COR-L47 (cell line): ENCODE data around the gene OOSP4B.
"Not testable (repeated sequence)": the region's sequence is repeated elsewhere in the genome, so short reads cannot be mapped to it uniquely, and the experiment has no call there.

Experiments used
- DNase-seq: peaks from one replicate; lab custom pipeline; 2025; lab: John Stamatoyannopoulos, UW

Gene OOSP4B

DNA sequence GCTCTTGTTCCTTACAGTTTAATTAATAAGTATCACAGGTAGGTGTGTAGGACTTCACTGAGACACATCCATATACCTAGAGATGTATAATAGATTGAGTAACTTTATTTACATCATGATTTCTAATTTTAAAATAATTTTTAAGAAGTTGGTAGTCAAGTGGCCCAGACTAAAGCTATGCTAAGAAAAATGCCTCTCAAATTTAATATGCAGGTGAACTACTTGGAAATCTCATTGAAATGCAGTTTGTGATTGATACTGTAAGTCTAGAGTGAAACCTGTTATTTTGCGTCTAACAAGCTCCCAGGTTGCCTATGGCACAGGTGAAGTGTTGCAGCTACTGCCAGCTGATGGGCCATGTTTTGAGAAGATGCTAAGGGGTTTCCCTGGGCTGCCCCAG is at the start of gene OOSP4B:
TSS of gene OOSP4B (plus strand) at position 301 of the 400 bp plus-strand sequence.
- no peak for DNase-seq

DNA sequence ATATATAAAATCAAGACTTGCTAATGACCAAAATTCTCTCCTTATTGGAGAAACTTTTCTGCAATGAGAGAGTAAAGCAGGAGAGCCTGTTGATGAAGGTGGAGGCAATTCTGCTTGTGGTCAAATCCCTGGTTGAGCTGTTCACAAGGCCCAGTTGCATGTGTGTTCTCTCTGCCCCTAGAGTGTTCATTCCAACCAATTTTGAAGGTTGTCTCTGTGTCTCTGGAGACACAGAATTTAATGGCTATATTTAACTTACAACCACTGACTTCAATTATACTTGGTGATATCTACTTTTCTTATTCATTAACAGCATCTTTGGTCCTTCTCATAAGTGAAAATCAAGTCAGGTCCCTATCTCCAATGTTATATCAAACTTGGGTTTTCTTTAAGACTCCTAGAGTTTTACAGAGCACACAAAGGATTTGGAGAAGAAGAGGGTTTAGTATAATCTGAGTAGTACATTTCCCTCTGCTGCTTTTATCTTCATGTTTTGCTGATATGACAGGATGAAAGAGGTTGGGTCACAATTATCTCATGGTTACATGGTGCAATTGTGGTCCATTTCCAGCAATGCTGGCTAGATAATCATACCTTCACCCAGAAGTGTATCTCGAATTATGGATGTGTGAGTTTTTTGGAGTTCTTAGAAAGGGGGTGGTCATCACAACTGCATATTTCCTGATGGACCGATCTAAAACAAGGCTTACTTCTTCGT is 49.1 kb upstream of the OOSP4B start:
- DNase-seq, result no peak

DNA sequence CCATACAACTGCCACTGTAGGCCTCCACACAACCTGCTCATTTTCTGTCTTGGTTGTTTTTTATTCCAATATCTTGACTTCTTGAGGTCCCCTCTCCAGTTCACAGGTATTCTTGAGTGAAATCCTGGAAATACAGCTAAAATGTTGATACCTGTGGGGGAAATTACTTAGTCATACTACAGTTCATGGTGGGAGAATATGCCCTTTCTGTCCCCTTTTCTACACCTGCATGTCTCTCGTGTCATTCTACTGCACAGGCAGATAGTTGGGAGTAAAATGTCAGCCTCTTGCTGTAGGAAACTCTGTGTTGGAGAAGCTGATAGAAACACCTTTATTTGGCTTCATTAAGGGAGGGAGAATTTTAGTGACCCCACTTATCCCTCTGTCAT is 48.6 kb upstream of the OOSP4B start:
- DNase-seq, result no peak

DNA sequence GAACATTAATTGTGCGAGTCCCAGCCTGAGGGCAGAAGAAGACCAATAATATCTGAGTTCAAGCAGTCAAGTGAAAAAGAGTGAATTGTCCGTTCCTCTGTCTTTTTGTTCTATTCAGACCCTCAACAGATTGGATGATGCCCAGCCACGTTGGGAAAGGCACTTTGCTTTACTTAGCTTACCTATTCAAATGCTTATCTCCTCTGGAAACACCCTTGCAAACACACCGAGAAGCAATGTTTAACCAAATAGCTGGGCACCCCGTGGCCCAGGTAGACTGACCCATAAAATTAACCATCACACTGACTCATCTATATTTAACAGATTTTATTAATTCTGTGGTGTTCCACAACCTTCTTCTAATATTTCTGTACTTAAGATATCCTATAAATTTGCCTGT is 43.9 kb upstream of the OOSP4B start:
- no peak for DNase-seq

DNA sequence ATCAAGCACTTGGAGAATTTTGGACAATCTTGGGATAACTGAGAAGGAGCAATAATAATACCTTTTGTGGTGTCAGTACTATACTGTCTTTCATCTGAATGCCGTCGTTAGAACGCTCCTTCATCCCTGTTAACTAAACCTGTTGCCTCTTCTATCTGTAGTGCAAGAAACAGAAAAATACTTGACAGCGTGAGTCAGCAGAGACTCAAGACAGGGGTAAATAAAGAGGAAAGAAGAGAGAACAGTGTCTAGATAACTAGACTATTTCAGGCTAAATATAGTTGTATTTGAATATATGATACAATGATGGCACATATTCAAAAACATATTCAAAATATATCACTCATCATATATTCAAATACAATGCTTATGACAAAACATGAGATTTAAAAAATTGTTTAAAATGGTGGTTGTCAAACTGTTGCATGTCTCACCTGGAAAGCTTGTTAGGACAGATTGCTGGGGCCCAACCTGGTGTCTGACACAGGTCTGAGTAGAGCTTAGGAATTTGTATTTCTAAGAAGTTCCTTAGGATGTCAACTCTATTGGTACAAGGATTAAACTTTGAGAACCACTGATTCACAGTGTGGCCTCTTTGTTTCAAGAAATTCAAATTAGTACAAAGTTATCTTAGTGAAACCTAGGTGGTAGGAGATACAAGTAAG is 35.7 kb upstream of the OOSP4B start:
- no peak for DNase-seq

DNA sequence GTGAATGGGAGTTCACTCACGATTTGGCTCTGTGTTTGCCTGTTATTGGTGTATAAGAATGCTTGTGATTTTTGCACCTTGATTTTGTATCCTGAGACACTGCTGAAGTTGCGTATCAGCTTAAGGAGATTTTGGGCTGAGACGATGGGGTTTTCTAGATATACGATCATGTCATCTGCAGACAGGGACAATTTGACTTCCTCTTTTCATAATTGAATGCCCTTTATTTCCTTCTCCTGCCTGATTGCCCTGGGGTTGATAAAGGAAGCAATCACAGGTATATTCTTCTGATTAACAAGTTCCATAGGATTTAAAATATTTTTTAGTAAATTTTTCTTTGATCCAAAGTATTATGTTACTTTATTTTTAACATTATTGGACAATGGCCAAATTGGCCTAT is 34.9 kb upstream of the OOSP4B start:
- not testable (repeated sequence) for DNase-seq

DNA sequence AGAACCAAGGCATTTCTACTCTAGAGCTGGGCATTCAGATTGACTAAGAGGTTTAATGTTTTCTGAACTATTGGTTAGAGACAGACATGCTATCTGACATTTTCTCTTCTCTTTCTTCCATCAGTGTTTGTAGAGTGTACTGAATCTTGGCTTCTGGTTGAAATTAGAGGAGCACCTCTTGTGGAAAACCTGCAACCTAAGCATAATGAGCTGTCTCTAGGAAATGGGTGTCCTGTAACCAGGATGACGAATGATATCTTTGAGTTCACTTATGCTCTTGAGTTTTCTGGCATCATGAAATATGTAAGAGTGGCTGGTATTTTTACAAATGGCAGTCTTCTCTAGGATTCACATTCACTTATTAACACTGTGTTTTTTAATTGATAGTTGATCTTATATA is 33.8 kb upstream of the OOSP4B start:
- DNase-seq, result no peak

DNA sequence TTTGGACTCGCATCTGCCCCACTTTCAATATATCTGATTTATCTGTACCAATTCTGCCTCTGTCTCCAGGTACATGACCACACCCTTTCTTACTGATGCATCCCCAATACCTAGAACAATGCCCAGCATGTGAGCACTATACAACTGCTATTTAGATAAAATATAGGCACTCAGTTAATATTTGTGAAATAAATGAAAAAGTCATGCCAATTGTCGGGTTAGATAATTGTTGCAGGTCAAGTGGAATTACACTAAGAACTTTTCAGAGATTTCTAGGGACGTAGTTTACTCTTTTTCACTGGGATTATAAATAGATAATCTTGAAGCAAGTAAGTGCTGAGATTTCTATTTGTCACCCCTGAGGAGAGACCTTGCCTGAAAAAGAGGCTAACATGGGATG is 32.6 kb upstream of the OOSP4B start:
- no peak for DNase-seq

DNA sequence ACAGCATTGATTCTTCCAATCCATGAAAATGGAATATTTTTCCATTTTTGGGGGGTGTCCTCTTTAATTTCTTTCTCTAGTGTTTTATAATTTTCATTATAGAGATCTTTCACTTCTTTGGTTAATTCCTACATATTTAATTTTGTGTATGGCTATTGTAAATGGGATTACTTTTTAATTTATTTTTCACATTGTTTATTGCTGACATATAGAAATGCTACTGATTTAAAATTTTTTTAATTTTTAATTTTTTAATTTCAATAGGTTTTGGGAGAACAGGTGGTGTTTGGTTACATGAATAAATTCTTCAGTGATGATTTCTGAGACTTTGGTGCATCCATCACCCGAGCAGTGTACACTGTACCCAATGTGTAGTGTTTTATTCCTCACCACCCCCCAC is 26.6 kb upstream of the OOSP4B start:
- no peak for DNase-seq

DNA sequence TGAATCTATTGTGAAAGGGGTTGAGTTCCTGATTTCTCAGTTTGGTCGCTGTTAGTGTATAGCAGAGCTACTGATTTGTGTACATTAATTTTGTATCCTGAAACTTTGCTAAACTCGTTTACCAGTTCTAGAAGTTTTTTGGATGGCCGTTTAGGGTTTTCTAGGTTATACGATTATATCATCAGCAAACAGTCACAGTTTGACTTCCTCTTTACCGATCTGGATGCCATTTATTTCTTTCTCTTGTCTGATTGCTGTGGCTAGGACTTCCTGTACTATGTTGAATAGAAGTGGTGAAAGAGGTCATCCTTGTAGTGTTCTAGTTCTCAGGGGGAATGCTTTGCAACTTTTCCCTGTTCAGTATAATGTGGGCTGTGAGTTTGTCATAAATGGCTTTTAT is 24.6 kb upstream of the OOSP4B start:
- DNase-seq, result no peak

DNA sequence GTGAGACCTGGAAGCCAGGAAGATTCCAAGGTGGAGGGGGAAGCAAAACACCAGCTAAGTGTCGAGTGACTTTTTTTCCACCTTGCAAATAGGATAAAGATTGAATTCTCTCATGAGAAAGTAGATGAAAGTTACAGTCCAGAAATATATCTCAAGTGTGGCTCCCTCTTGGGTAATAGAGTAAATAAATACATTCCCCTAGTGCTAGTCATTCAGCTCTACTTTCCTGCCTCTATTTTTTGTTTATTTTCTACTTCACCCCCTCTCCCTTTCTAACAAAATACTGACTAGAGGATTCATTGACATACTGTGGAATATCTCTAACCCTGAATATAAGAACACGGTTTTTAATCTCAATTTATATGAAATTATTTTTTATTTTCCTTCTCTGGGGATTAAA is 19.2 kb upstream of the OOSP4B start:
- no peak for DNase-seq

DNA sequence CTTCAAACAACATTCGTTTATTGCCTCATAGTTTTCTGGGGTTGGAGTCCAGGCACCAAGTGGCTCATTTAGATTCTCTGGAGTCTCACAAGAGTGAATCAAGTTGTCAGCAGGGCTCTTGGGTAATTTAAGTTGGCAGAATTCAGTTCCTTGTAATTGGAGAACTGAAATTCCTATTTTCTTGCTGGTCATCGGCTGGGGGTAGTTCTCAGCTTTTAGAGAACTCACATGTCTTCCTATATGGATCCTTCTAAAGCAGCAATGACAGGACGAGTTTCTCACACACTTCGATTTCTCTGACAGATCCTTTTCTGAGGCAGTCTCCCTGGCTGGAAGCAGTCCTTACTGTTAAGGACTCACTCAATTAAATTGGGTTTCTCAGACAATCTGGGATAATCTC is 17.3 kb upstream of the OOSP4B start:
- DNase-seq, result no peak

DNA sequence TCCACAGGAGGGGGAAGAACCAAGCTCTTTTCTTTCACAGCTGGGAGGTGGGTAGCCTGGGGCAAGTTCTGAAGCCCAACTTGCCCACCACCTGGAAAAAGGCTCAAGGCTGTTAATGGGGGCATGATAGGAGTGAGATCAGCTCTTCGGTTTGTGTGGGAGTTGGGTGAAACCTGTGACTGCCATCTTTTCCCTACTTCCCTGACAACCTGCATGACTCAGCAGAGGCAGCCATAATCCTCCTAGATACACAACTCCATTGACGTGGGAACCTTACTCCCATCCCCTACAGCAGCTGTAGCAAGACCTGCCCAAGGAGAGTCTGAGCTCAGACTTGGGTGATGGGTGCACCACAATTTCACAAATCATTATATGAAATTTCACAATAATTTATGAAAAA is 13.3 kb upstream of the OOSP4B start:
- no peak for DNase-seq

DNA sequence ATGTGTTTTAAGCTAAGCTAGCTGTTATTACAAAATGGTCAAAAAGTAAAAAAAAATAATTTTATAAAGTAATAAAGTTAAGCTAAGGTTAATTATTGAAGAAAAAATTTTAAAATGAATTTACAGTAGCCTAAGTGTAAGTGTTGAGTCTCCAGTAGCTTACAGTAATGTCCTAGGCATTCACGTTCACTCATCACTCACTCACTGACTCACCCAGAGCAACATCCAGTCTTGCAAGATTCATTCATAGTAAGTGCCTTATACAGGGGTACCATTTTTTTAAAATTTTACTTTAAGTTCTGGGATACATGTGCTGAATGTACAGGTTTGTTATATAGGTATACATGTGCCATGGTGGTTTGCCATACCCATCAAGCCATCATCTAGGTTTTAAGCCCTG is 11.6 kb upstream of the OOSP4B start:
- no peak for DNase-seq

DNA sequence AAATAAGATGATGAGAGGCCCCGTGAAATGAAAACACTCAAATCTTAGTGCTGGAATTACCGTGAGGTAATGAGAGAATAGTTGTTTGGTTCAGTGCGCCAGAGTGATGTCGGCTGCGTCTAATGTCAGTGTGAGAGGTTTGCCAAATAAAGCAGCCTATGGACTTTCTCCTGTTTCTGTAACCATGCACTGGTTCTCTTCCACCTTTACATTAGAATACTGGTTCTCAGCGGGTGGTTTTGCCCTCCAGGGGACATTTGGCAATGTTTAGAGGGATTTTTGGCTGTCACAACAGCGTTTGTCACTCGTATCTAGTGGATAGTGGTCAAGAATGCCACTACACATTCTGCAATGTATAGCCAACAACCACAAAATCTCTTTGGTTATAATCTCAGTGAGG is 1.1 kb downstream of the OOSP4B start:
- no peak for DNase-seq

DNA sequence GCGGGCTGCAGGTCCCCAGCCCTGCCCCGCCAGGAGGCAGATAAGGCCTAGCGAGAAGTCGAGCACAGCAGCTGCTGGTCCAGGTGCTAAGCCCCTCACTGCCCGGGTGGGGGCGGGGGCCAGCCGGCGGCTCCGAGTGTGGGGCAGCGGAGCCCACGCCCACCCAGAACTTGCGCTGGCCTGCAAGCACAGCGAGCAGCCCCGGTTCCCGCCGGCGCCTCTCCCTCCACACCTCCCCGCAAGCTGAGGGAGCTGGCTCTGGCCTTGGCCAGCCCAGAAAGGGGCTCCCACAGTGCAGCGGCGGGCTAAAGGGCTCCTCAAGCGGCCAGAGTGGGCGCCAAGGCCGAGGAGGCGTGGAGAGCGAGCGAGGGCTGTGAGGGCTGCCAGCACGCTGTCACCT is 3.4 kb downstream of the OOSP4B start:
- not testable (repeated sequence) for DNase-seq

DNA sequence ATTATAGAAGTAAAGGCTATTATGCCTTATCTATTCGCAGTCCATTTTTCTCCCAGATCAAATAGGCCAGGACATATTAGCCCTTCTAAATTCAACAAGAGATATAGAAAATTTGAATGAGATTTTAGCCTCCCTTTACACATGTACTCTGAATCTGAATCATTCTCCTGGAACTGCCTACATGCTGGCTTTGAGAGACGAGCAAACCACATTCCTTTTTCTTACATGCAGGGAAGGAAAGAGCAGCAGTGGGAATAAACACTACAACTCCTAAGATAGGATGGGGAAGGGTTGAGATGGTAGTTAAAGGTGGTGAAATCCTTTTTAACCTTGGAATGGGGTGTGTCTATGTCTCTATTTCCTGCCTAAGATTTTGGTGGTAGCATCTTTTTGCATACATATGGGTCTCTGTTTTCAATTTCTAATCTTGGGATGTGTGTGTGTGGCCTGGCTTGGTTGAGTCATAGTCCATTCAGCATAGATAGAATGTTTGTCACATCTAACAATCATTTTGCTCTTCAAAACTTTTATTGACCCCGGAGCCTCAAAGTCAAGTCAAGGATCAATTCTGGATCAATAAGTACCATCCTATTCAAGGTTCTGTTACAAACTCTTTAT is 12.1 kb downstream of the OOSP4B start:
- DNase-seq, result no peak

DNA sequence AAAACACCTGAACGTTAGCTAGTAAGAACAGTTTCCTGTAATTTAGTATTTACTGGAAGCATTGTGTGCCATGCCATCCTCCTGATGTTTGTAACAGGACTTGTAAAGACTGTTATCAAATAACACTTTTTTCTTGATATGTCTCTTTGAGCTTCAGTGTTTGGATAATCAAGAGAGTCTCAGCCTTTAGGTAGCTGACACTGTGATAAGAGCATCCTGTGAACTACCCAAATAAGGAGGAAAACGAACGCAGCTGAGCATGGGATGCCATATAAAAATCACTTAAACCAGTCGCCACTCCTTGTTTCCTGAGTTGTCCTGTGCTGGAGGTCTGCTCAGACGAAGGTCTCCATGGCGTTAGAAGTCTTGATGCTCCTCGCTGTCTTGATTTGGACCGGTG is 23.1 kb downstream of the OOSP4B start, which contains the start of gene OOSP2:
TSS of gene OOSP2 (plus strand) at position 301 of the 400 bp plus-strand sequence. CDS start at position 352, 51 bp downstream.
- DNase-seq, result no peak

DNA sequence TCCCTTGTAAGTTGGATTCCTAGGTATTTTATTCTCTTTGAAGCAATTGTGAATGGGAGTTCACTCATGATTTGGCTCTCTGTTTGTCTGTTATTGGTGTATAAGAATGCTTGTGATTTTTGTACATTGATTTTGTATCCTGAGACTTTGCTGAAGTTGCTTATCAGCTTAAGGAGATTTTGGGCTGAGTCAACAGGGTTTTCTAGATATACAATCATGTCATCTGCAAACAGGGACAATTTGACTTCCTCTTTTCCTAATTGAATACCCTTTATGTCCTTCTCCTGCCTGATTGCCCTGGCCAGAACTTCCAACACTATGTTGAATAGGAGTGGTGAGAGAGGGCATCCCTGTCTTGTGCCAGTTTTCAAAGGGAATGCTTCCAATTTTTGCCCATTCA is 33.4 kb downstream of the OOSP4B start:
- not testable (repeated sequence) for DNase-seq

DNA sequence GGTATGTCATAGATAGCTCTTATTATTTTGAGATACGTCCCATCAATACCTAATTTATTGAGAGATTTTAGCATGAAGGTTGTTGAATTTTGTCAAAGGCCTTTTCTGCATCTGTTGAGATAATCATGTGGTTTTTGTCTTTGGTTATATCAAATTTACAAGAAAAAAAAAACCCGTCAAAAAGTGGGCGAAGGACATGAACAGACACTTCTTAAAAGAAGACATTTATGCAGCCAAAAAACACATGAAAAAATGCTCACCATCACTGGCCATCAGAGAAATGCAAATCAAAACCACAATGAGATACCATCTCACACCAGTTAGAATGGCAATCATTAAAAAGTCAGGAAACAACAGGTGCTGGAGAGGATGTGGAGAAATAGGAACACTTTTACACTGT is 33.9 kb downstream of the OOSP4B start:
- not testable (repeated sequence) for DNase-seq

DNA sequence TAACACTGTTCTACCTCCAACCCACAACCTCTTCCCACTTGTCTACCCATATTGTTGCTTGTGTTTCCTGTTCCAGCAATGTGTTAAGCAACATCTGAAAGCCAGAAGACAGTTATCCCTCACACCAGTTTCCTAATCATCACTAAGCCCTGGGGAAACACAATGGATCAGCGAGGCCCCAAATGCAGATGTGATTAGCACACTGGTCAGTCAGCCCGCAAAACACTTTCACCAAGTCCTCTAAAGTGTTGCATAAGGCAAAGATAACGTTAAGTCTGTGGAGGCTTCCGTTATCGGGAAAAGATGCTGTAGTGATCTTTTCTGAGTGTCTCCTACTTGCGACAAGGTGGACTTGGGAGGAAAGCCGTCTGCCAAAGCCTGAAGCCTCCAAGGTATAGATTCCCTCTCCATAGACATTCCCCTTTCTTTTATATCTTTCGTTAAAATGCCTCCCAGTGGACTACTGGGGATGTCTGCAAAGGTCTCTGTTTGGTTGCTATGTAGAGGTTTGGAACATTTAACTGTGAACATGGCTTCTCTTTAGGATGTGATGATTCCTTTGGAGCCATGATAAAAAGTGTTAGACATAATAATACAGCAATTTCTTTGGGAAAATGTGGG is 39.5 kb downstream of the OOSP4B start, which contains the start of gene MS4A3:
TSS of gene MS4A3 (plus strand) at position 317 of the 621 bp plus-strand sequence. CDS start 4,496 bp downstream, outside the sequence.
- no peak for DNase-seq

DNA sequence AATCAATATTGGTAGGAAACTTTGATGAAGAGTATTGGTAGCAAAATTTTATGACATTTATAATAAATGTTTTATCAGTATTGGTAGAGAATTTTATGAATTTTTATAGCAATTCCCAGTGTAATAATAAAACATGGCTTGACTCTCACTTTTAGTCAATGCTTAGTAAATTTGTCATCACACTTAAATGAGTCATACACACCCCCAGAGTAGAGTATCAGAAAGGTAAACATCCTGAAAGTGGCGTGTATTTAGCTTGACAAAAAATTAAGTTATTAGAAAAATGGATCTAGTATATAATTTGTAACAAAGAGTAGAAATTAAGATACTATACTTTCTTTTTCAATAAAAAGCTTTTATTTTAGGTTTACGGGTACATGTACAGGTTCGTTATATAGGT is 42.1 kb downstream of the OOSP4B start:
- no peak for DNase-seq
